Cerebellar nuclear complex (tissue), 1 donor: ENCODE results near the gene ABL2.
"Not testable (repeated sequence)": the region's sequence is repeated elsewhere in the genome, so short reads cannot be mapped to it uniquely, and the experiment has no call there.

ENCODE experiments used
- DNase-seq, 2 experiments: peaks; one replicate each; lab custom pipeline; 2025; lab: John Stamatoyannopoulos, UW

Gene ABL2

GRCh38 chr1:179229214-179230140 is at the start of gene ABL2:
TSS of gene ABL2 (minus strand) at chr1:179229677. CDS start at chr1:179229397, 280 bp downstream.
- DNase-seq: no peak

- no peak for DNase-seq
Observed at GRCh38 chr1:179278920-179279319, 49.4 kb upstream of the ABL2 start.

- not testable (repeated sequence) for DNase-seq
Observed at GRCh38 chr1:179274424-179274823, 44.9 kb upstream of the ABL2 start.

- no peak for DNase-seq
Observed at GRCh38 chr1:179269071-179269470, 39.6 kb upstream of the ABL2 start.

GRCh38 chr1:179264507-179264906 is 35.0 kb upstream of the ABL2 start:
- no peak for DNase-seq

- no peak for DNase-seq
Observed at GRCh38 chr1:179263121-179263520, 33.6 kb upstream of the ABL2 start.

- DNase-seq: no peak
Observed at GRCh38 chr1:179262183-179262582, 32.7 kb upstream of the ABL2 start.

- DNase-seq: no peak
Observed at GRCh38 chr1:179253286-179253972, 24.0 kb upstream of the ABL2 start.

GRCh38 chr1:179252606-179253005 is 23.1 kb upstream of the ABL2 start:
- no peak for DNase-seq

- DNase-seq: no peak
Observed at GRCh38 chr1:179251675-179252074, 22.2 kb upstream of the ABL2 start.

GRCh38 chr1:179247923-179248322 is 18.4 kb upstream of the ABL2 start:
- no peak for DNase-seq

GRCh38 chr1:179245426-179245825 is 15.9 kb upstream of the ABL2 start:
- not testable (repeated sequence) for DNase-seq

GRCh38 chr1:179241530-179242097 is 12.1 kb upstream of the ABL2 start:
- no peak for DNase-seq

- no peak for DNase-seq
Observed at GRCh38 chr1:179237222-179237621, 7.7 kb upstream of the ABL2 start.

- DNase-seq: no peak
Observed at GRCh38 chr1:179234863-179235262, 5.4 kb upstream of the ABL2 start.

GRCh38 chr1:179231923-179232322 is 2.4 kb upstream of the ABL2 start:
- no peak for DNase-seq

- no peak for DNase-seq
Observed at GRCh38 chr1:179230721-179231120, 1.2 kb upstream of the ABL2 start.

GRCh38 chr1:179230251-179230650 is 774 bp upstream of the ABL2 start:
- no peak for DNase-seq

GRCh38 chr1:179228783-179229213 is 679 bp downstream of the ABL2 start:
- DNase-seq: no peak

GRCh38 chr1:179226738-179227137 is 2.7 kb downstream of the ABL2 start:
- no peak for DNase-seq

GRCh38 chr1:179224466-179224865 is 5.0 kb downstream of the ABL2 start:
- DNase-seq: not testable (repeated sequence)

GRCh38 chr1:179221121-179221520 is 8.4 kb downstream of the ABL2 start:
- DNase-seq: not testable (repeated sequence)
